ENCODE results near the gene IRF1.
"Not testable (repeated sequence)": the region's sequence is repeated elsewhere in the genome, so short reads cannot be mapped to it uniquely, and the experiment has no call there.

DNA sequence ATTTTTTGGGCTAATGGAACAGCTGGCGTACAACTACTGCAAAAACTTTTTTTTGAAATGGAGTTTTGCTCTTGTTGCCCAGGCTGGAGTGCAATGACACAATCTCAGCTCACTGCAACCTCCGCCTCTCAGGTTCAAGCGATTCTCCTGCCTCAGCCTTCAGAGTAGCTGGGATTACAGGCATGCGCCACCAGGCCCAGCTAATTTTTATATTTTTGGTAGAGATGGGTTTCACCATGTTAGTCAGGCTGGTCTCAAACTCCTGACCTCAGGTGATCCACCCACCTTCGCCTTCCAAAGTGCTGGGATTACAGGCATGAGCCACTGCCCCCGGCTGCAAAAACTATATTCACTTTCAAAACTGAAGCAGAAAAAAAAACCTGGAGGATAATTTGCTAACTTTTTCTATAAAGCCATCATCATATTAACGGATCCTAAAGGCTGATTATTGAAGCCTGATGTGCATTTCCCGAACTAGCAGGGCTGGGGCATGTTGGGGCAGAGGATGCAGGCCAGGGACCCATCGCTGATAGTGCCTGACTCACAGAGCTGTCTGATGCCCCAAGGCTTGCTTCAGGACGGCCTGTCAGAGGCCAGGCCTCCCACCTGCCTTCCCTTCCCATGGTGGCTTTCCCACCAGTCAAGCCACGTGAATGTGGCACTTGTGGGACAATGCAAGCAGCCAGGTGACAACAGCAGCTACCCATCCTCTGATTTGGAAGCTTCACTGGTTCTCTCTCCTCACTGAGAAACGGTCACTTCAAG lies 5.5 kb downstream of the IRF1 start:
- not testable (repeated sequence) for TF ChIP-seq EP300 (IDR thresholded peaks at IDR 0.05); CTCF (IDR thresholded peaks at IDR 0.05); POLR2AphosphoS5 (IDR thresholded peaks at IDR 0.05); POLR2A (IDR thresholded peaks at IDR 0.05; ENCODE audit: low read depth)
